ENCODE data around the gene KLHDC3.

DNA sequence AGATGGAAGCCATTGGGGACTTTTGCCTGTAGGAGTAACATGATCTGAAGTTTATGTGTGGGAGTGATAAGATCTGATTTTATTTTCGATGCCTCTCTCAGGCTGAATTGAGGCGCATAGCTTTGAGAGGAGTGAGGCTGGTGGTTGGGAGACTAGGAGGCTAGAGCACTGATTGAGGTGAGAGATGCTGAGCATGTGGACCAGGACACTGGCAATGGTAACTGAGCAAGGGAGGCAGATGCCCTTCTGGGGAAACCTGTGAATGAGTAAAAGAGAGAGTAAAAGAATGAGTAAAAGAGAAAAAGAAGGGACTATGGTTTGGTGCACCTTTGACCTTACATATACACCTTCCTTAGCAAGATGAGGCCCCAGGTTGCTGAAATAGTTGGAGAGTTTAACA is 10.4 kb downstream of the KLHDC3 start:
- TF ChIP-seq CTCF (IDR thresholded peaks at IDR 0.05; ENCODE audit: insufficient read depth, low read depth, low read length): no peak
- no peak for TF ChIP-seq EZH2 (IDR thresholded peaks at IDR 0.05; ENCODE audit: insufficient read depth, low read length)

Data from astrocyte (in vitro differentiated cells and primary cell).